CMK (cell line): ENCODE results near the gene TMC6.
A peak's percentile ranks its signal among the peaks of the same experiment; 100 is the strongest.
"Not testable (repeated sequence)": the region's sequence is repeated elsewhere in the genome, so short reads cannot be mapped to it uniquely, and the experiment has no call there.

Experiments used
- DNase-seq: peaks from one replicate; pipeline ENCODE4 v3.0.0-alpha.2; 2010; ENCODE audit warnings: low read depth

TMC6 gene

GRCh38 chr17:78159575-78160158 lies 31.1 kb upstream of the TMC6 start:
- DNase-seq: no peak

- DNase-seq: no peak
These were observed 26.6 kb upstream of the TMC6 start for GRCh38 chr17:78154903-78155811.

GRCh38 chr17:78151514-78152008 lies 23.0 kb upstream of the TMC6 start:
- DNase-seq: no peak

- no peak for DNase-seq
These were observed 19.9 kb upstream of the TMC6 start for GRCh38 chr17:78148286-78149016.

- no peak for DNase-seq
These were observed 18.9 kb upstream of the TMC6 start for GRCh38 chr17:78147315-78147998.

- DNase-seq: no peak
These were observed 18.3 kb upstream of the TMC6 start for GRCh38 chr17:78146881-78147280.

- DNase-seq: no peak
These were observed 17.9 kb upstream of the TMC6 start for GRCh38 chr17:78146471-78146869.

- DNase-seq: no peak
These were observed 16.4 kb upstream of the TMC6 start for GRCh38 chr17:78144736-78145641.

GRCh38 chr17:78144147-78144719 lies 15.7 kb upstream of the TMC6 start:
- no peak for DNase-seq

- DNase-seq: no peak
These were observed 14.9 kb upstream of the TMC6 start for GRCh38 chr17:78143214-78144146.

- DNase-seq: no peak
These were observed 13.7 kb upstream of the TMC6 start for GRCh38 chr17:78142119-78142861.

GRCh38 chr17:78141437-78142118 lies 13.0 kb upstream of the TMC6 start:
- DNase-seq: no peak

- DNase-seq: peak; percentile 97
These were observed 11.9 kb upstream of the TMC6 start for GRCh38 chr17:78140169-78141051.

- DNase-seq: not testable (repeated sequence)
These were observed 11.3 kb upstream of the TMC6 start for GRCh38 chr17:78139861-78140168.

GRCh38 chr17:78138204-78139060 lies 9.9 kb upstream of the TMC6 start:
- DNase-seq: no peak
